Brain microvascular endothelial cell (primary cell): Measurements from ENCODE around the gene IFNA2.

ENCODE experiments used
- DNase-seq: peaks from one replicate; pipeline ENCODE4 v3.0.0-alpha.2; 2020
- H3K27ac ChIP-seq: fragments of 250-450 bp; sonication (Bioruptor Pico); 2 replicates; pipeline ENCODE4 v1.5.1; 2020; ENCODE audit warnings: mild to moderate bottlenecking, moderate library complexity
- H3K27me3 ChIP-seq: fragments of 250-450 bp; sonication (Bioruptor Pico); replicated peaks from 2 replicates; pipeline ENCODE4 v1.5.1; 2020; ENCODE audit warnings: mild to moderate bottlenecking
- H3K36me3 ChIP-seq: fragments of 250-450 bp; sonication (Bioruptor Pico); replicated peaks from 2 replicates; pipeline ENCODE4 v1.5.1; 2020; ENCODE audit warnings: mild to moderate bottlenecking
- H3K4me3 ChIP-seq: 2 replicates; pipeline ENCODE4 v1.5.1; 2011; ENCODE audit warnings: low read depth, mild to moderate bottlenecking, control low read depth, low read length, moderate library complexity
- in situ Hi-C: cut with HindIII; loops from 2 replicates; pipeline ENCODE4 v1.10.0; 2017; ENCODE audit warnings: low sequenced_read_pairs, low pct_ligation_motif_present
- TF ChIP-seq, protein P1 (sequence below): IDR thresholded peaks from 2 replicates; pipeline ENCODE4 v1.5.1; 2011; ENCODE audit warnings: low read depth, mild to moderate bottlenecking, moderate library complexity, low read length, control low read depth, inconsistent platforms; ENCODE audit errors: missing control alignments

Gene IFNA2

GRCh38 chr9:21415493-21416267 lies 30.5 kb upstream of the IFNA2 start:
- in situ Hi-C loops, result no loop called here
- H3K36me3 ChIP-seq, result no peaks in the 10 kb centered on the region
- no peak for DNase-seq
- H3K27ac ChIP-seq, result no peak overlapping the region
- H3K4me3 ChIP-seq, result no peak overlapping the region
- TF ChIP-seq, protein P1, sequence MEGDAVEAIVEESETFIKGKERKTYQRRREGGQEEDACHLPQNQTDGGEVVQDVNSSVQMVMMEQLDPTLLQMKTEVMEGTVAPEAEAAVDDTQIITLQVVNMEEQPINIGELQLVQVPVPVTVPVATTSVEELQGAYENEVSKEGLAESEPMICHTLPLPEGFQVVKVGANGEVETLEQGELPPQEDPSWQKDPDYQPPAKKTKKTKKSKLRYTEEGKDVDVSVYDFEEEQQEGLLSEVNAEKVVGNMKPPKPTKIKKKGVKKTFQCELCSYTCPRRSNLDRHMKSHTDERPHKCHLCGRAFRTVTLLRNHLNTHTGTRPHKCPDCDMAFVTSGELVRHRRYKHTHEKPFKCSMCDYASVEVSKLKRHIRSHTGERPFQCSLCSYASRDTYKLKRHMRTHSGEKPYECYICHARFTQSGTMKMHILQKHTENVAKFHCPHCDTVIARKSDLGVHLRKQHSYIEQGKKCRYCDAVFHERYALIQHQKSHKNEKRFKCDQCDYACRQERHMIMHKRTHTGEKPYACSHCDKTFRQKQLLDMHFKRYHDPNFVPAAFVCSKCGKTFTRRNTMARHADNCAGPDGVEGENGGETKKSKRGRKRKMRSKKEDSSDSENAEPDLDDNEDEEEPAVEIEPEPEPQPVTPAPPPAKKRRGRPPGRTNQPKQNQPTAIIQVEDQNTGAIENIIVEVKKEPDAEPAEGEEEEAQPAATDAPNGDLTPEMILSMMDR, result no peak
- no peaks in the 10 kb centered on the region for H3K27me3 ChIP-seq

GRCh38 chr9:21414220-21414940 lies 29.2 kb upstream of the IFNA2 start:
- in situ Hi-C loops, result no loop called here
- no peaks in the 10 kb centered on the region for H3K27me3 ChIP-seq
- TF ChIP-seq, protein P1, result no peak
- DNase-seq, result no peak
- no peaks in the 10 kb centered on the region for H3K36me3 ChIP-seq
- no peak overlapping the region for H3K4me3 ChIP-seq
- no peak overlapping the region for H3K27ac ChIP-seq

GRCh38 chr9:21413624-21414023 lies 28.4 kb upstream of the IFNA2 start:
- Histone ChIP-seq H3K36me3 (no peaks in the 10 kb centered on the region), H3K27ac (no peak overlapping the region), H3K27me3 (no peaks in the 10 kb centered on the region), H3K4me3 (no peak overlapping the region)
- TF ChIP-seq, protein P1, result peak; percentile 45
- in situ Hi-C loops, result no loop called here
- DNase-seq, result no peak

DNA sequence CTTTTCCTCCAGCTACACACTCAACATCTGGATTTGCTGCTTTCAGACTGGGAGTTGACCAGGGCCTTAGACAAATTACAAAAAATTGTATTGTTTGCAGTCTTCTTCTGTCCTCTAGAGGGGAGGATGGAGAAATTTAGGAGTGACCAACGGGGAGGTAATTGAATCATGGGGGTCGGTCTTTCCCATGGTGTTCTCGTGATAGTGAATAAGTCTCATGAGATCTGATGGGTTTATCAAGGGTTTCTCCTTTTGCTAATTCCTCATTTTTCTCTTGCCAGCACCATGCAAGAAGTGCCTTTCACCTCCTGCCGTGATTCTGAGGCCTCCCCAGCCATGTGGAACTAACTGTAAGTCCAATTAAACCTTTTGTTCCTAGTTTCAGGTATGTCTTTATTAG lies 28.0 kb upstream of the IFNA2 start:
- TF ChIP-seq, protein P1, result no peak
- H3K4me3 ChIP-seq, result no peak overlapping the region
- H3K27ac ChIP-seq, result no peak overlapping the region
- DNase-seq, result no peak
- H3K36me3 ChIP-seq, result no peaks in the 10 kb centered on the region
- H3K27me3 ChIP-seq, result no peaks in the 10 kb centered on the region
- in situ Hi-C loops, result no loop called here

- in situ Hi-C loops, result no loop called here
- Histone ChIP-seq H3K27ac (no peak overlapping the region), H3K4me3 (no peak overlapping the region), H3K27me3 (no peaks in the 10 kb centered on the region), H3K36me3 (no peaks in the 10 kb centered on the region)
- TF ChIP-seq, protein P1, result no peak
- DNase-seq, result no peak
Measured at GRCh38 chr9:21412107-21412506, 26.9 kb upstream of the IFNA2 start.

DNA sequence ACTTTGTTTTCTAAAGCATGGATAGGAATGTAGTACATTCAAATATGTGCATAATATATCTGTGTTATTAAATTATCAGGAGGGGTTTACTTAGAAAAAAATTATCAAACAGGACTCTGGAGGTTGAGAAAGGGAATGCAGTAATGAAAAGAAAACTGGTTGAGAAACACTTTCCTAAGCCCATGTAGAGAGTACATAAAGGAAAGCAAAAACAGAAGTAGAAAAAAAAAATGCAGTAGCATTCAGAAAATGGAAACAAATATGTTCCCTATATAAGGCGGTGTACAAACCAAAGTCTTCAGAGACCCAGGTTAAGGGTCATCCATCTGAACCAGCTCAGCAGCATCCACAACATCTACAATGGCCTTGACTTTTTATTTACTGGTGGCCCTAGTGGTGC lies 23.6 kb upstream of the IFNA2 start, which contains the start of gene IFNA8:
TSS of gene IFNA8 (plus strand) at position 301 of the 400 bp plus-strand sequence. CDS start at position 361, 60 bp downstream.
- no peak within 1 kb of the TSS for H3K27ac ChIP-seq
- DNase-seq, result no peak
- H3K27me3 ChIP-seq, result no peaks in the 10 kb centered on the region
- TF ChIP-seq, protein P1, result no peak
- H3K4me3 ChIP-seq, result no peak within 1 kb of the TSS
- no peaks in the 10 kb centered on the region for H3K36me3 ChIP-seq
- in situ Hi-C loops, result no loop called here
